Epithelial cell of esophagus (primary cell): ENCODE data around the gene CEP41.

Experiments
- DNase-seq: peaks from one replicate; pipeline ENCODE4 v3.0.0; 2010; ENCODE audit warnings: low read depth
- H3K4me3 ChIP-seq: 2 replicates; pipeline ENCODE4 v1.5.1; 2011; ENCODE audit warnings: mild to moderate bottlenecking, low read length, control low read depth
- TF ChIP-seq, protein P1 (sequence below): IDR thresholded peaks from 2 replicates; pipeline ENCODE4 v1.5.1; 2011; ENCODE audit warnings: low read depth, mild to moderate bottlenecking, low read length, control low read depth, inconsistent platforms; ENCODE audit not compliant: insufficient read depth; ENCODE audit errors: missing control alignments

The CEP41 gene

DNA sequence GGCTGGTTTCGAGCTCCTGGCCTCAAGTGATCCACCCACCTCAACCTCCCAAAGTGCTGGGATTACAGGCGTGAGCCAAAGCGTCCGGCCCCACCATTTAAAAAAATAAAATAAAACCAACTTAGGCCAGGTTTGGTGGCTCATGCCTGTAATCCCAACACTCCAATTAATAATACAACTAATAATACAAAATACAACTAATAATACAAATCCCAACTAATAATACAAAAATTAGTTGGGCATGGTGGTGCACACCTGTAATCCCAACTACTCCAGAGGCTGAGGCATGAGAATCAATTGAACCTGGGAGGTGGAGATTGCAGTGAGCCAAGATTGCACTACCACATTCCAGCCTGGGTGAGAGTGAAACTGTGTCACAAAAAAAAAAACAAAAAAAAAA, 27.6 kb downstream of the CEP41 start:
- DNase-seq: no peak
- TF ChIP-seq, protein P1, sequence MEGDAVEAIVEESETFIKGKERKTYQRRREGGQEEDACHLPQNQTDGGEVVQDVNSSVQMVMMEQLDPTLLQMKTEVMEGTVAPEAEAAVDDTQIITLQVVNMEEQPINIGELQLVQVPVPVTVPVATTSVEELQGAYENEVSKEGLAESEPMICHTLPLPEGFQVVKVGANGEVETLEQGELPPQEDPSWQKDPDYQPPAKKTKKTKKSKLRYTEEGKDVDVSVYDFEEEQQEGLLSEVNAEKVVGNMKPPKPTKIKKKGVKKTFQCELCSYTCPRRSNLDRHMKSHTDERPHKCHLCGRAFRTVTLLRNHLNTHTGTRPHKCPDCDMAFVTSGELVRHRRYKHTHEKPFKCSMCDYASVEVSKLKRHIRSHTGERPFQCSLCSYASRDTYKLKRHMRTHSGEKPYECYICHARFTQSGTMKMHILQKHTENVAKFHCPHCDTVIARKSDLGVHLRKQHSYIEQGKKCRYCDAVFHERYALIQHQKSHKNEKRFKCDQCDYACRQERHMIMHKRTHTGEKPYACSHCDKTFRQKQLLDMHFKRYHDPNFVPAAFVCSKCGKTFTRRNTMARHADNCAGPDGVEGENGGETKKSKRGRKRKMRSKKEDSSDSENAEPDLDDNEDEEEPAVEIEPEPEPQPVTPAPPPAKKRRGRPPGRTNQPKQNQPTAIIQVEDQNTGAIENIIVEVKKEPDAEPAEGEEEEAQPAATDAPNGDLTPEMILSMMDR: no peak
- H3K4me3 ChIP-seq: no peak overlapping the region

DNA sequence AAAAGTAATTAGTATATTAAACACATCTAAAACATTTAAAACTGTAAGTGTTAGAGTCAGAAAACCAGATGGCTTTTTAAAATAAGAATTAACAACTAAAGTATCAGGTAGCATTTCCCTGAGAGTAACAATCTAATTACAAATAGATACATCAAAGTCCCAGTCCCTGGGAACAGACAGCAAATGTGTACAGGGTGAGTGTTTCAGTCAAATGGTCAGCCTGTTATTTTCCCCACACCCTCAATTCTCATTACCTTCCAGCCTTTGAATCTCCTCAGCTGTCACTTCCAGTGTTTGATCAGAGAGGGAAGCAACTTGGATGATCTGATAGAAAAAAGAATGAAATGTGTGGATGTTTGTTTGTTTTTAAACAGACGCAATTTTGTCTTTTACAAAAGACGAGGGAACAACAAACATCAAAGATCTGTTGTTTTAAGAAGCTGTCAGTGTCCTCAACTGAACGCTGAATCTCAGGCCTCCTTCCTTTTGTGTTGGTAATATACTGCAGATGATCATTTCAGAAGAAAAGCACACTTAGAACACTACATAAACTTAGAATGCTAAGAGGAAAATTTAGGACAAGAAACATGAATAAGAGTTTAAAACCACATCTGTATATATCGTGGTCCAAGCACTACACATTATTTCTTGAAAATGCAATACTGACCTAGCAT, 29.8 kb downstream of the CEP41 start:
- no peak overlapping the region for H3K4me3 ChIP-seq
- TF ChIP-seq, protein P1: no peak
- no peak for DNase-seq

DNA sequence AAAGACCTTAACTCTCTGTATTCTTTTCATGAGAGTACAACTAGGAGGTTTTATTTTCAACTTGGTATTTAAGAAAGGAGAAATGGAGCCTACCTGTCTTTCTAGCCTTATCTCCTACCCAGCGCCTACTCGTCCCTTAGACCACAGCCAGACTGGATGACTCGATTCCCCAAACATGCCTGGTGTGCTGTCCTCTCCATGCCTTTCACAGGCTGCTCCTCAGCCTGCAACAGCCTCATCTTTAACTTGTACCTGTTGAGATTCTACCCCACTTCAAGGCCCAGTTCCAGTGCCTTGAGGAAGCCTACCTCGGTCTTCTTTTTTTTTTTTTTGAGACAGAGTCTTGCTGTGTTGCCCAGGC, 31.1 kb downstream of the CEP41 start:
- TF ChIP-seq, protein P1: no peak
- H3K4me3 ChIP-seq: no peak overlapping the region
- DNase-seq: peak; percentile 22

DNA sequence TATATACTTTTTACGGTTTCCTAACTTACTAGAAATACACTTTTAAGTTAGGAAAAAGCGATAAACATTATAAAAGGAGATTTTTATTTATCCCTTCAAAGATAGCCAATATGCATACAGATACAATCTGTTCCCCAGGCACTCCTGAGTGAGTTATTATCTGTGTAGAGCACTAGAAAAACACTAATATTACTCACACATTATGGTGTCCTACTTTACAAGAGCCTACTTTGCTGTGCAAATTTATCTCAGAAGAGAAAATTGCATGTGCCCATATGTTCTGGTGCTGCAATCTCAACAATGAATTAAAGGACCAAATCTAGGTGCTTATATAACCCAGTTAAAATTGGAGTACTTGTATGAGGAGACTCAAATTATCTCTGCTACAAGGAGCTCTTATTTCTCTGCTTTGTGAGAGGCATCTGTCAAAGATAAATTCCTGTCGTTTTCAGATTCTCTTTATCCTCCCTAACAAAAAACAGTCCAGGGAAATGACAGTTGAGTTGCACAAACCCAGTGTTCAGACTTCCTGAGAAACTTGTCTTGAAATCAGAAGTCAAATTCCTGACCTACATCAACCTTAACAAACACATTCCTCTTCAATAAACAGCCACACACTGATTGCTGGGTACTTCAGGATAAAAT, 31.6 kb downstream of the CEP41 start:
- no peak overlapping the region for H3K4me3 ChIP-seq
- no peak for DNase-seq
- TF ChIP-seq, protein P1: no peak

DNA sequence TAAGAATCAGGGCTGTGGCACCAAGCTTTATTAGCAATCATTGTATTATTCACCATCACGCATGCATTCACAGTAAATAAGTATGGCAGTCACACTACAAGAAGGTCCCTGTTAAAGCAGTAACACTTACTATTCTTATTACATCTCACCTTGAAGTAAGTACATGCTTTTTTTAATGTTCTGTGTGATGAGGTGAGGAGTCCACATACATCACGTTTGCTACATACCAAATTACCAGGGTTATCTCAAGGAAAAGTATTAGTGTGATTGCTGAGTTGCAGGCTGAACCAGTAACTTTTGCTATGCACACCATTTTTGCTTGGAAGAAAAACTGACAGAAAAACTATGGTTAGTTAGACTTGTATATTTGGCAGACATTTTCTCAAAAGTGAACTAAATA, 35.8 kb downstream of the CEP41 start:
- no peak for DNase-seq
- TF ChIP-seq, protein P1: no peak
- H3K4me3 ChIP-seq: no peak overlapping the region

DNA sequence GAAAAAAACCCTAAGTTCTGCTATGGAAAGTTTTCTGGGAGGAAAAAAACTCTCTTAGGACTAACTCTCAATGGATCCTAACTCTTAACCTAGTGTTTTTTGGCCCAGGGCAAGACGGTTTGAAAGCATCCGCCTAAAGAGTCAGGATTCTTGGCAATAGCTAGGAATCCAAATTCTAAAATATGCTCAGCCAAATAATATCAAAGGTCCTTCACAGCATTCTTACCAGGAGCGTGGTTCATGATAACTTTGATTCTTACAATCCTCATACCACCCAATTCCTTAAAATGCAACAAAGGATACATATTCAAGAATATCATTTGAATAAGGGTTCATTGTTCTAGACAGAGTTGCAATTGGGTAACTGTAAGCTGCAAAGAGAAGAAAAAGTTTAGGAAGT, 39.2 kb downstream of the CEP41 start:
- no peak overlapping the region for H3K4me3 ChIP-seq
- DNase-seq: no peak
- TF ChIP-seq, protein P1: no peak

DNA sequence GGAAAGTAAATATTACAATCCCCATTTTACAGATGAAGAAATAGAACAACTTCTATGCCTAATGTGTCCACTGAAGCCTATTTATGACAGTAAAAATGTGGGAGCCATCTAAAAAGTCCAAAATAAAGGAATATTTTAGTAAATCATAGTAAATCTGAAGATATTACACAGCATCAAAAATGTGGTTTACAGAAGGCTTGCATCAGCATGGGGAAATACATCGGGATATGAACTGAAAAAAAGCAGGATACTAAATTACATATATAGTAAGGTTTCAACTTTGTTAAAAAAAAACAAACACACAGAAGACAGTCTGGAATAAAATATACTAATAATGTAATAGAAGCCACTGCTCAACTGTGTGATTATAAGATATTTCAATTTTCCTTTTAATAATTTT, 39.7 kb downstream of the CEP41 start:
- DNase-seq: no peak
- TF ChIP-seq, protein P1: no peak
- H3K4me3 ChIP-seq: no peak overlapping the region
